Cerebellar nuclear complex (tissue), 1 donor: ENCODE results near the gene ARHGAP15.
"Not testable (repeated sequence)": the region's sequence is repeated elsewhere in the genome, so short reads cannot be mapped to it uniquely, and the experiment has no call there.

Source experiments
- DNase-seq, 2 experiments: peaks; one replicate each; lab custom pipeline; 2025; lab: John Stamatoyannopoulos, UW

ARHGAP15 gene

GRCh38 chr2:143526498-143526897 is 397.3 kb downstream of the ARHGAP15 start:
- DNase-seq, result no peak

- DNase-seq, result no peak
These were observed 398.8 kb downstream of the ARHGAP15 start for GRCh38 chr2:143528021-143528420.

DNA sequence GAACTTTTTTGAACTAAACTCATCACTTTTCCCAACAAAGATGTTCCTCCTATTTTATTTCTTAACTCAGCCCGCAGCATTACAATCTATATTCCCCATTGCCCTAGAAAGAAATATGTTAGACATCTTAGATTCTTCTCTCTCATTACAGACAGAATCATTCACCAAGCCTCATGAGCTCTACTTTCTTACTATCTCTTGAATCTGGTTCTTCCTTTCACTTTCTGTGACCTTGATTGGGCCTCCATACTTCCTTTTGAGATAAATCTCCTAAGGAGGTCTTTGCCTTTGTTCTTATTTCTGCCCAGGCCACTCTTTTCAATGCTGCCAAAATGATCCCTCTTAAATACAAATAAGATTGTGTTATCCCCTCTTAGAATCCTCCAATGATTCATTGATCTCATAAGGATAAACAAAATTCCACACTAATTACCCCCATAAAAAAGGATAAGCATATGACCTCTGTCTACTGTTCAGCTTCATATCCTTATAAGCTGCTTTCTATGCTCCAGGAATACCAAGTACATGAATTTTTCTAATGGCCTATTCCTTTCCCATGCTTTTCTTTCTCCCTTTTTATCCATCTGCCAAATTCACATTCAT is 400.0 kb downstream of the ARHGAP15 start:
- DNase-seq, result no peak

- no peak for DNase-seq
These were observed 401.5 kb downstream of the ARHGAP15 start for GRCh38 chr2:143530758-143531157.

GRCh38 chr2:143532061-143532460 is 402.8 kb downstream of the ARHGAP15 start:
- no peak for DNase-seq

GRCh38 chr2:143533846-143534245 is 404.6 kb downstream of the ARHGAP15 start:
- DNase-seq, result no peak

DNA sequence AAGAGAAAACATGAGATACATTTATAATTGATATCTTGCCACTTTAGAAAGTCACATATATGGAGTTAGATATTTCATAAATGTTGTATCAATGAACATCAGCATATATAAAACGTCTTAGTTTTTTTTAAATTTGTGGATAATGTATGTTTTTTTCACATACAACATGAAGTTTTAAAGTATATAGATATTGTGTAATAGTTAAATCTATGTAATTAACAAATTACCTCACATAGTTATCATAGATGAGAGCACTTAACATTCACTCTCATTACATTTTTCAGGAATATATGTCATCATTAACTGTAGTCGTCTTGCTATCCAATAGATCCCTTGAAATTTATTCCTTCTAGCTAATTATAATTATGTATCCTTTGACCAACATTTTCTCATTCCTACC is 406.6 kb downstream of the ARHGAP15 start:
- DNase-seq, result no peak

- DNase-seq, result not testable (repeated sequence)
These were observed 412.7 kb downstream of the ARHGAP15 start for GRCh38 chr2:143541899-143542298.

DNA sequence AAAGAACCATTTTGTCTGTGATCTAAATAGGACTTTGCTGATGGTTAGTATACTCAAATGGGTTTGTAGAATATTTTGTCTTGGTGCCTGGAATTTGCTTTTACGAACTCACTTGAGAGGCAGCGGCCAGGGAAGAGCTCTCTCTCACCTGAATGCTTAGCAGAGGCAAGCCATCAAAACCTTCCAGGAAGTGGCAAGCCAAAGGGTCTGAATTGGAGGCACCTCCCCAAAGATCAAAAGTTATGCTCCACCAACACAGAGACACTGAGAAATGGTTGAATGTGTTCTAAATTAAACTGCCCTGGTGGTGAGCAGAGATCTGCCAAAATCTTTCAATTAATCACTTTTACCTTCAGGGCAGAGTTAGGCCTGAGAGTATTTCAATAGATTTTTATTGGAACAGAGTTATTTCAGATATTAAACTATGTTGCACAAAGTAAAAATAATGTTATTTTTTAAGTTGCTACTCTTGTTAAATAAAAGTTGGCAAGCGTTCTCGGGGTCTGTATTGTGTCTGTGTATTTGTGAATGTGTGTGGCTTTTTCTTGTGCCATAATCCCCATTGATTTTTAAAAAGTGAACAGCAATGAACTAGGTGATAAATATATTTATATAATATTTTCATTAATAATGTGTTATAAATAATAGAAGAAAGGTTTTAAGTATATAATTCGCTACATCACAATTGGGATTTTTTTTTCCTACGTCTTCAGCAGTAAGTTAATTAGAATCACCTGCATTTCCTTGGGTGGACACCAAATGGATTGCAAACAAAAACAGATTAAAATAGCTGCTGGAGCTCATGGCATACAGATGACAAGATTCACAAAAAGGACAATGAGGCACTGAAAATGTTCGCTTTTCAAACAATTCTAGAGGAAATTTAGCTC is 416.1 kb downstream of the ARHGAP15 start:
- DNase-seq, result no peak

- DNase-seq, result no peak
These were observed 416.7 kb downstream of the ARHGAP15 start for GRCh38 chr2:143545949-143546255.

GRCh38 chr2:143548032-143548431 is 418.8 kb downstream of the ARHGAP15 start:
- no peak for DNase-seq

DNA sequence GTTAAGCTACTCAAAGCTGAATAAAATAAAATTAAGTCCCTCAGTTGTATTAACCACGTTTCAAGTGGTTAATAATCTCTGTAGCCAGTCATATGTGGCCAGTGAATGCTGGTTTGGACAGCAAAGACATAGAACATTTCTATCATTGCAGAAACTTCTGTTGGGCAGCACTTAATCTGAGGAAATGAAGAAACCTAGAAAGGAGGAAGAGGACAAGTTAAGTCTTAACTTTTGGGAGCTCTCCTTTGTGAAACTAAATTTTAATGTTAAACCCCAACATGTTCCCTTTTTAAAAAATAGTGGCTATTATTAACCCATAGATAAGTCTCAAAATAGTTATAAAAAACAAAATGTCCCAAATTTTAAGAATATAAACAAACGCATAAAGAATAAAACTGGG is 421.3 kb downstream of the ARHGAP15 start:
- no peak for DNase-seq

DNA sequence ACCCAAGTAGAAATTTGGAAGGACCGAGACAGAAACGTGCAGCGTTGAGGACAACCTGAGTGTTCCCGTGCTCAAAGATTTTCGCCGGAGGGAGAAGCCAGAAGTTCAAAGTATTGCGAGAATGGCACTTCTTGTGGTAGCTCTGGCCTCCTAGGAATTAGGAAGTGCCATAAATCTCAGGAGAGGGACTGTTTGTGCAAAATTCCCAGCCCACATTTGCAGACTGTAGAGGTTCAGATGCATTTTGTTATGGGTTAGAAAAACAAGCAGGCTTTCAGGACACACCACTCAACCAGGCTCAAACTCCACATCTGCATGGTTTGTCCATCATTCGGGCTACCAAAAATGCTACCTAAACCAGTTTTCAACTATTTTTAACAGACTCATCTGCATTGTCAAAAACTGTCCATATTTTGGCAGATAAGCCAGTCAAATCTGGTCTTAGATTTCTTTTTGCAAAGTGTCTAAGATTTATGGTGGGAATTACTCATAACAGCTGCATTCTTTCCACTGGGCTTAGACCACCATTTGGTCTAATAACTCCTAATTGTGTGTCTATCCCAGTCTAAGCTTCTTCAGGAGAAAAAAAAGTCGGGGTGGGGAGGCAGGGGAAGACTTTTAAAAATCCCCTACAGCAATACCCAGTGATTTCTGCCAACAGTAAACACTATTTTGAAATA is 422.9 kb downstream of the ARHGAP15 start:
- no peak for DNase-seq

- no peak for DNase-seq
These were observed 424.0 kb downstream of the ARHGAP15 start for GRCh38 chr2:143553261-143553660.

GRCh38 chr2:143558665-143559064 is 429.4 kb downstream of the ARHGAP15 start:
- no peak for DNase-seq

GRCh38 chr2:143559147-143559546 is 429.9 kb downstream of the ARHGAP15 start:
- no peak for DNase-seq

GRCh38 chr2:143560724-143561123 is 431.5 kb downstream of the ARHGAP15 start:
- DNase-seq, result no peak

GRCh38 chr2:143564419-143564818 is 435.2 kb downstream of the ARHGAP15 start:
- DNase-seq, result no peak

DNA sequence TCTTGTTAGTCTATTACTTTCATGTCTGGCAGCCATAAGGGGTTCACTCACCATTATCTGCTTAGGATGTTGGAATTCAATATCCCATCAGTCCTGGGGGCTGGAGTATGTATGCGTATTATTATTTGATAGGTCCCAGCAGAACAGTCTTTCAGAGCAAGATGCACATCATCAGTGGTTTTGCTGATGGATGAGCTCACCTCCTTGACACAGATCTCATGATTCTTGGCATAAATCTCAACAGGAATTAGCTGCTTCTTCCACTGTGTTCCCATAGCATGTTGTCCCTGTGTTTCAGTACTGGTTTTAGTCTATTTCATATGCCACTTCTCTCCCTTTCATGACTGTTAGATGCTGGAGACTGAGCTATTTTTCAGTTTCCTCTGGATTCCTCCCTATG is 442.5 kb downstream of the ARHGAP15 start:
- DNase-seq, result no peak

GRCh38 chr2:143572421-143572820 is 443.2 kb downstream of the ARHGAP15 start:
- DNase-seq, result no peak

DNA sequence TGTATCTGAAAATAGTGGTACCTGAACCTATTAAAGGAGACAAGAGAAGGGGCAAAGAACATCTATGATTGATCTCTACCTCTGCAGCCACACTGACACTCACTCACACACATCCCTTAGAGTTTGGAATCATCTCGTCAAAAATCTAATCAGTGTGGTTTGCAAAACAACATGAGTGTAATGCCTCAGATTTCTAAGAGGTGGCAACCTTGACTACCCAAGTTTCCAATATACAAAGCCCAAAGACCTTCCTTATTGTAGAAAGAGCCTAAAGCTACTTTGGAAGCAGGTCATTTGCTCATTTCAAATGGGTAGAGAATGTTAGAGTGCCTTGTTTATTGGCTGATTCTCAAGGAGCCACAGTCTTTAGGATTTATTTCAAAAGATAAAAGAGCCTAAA is 444.9 kb downstream of the ARHGAP15 start:
- no peak for DNase-seq

DNA sequence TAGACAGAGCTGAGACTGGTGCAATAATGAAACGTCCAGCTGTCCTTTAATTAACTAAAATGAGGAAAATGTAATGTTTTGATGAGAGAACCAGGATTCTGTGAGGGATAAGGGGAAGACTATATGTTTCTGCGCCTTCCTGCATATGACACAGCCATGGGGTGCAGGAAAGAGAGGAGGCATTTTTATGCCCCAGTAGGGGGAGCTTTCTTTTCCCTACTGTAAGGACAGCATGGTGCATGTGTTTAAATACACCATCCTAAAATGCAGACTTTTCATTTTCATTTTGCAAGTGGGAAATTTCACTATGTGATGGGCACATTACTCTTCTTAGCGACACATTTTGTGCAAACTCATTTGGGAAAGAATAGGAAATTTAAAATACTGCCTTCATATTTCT is 446.1 kb downstream of the ARHGAP15 start:
- no peak for DNase-seq

GRCh38 chr2:143577489-143577888 is 448.3 kb downstream of the ARHGAP15 start:
- no peak for DNase-seq
